Tibial artery (tissue), 4 donors: Measurements from ENCODE around the gene AMBP.

Experiments used
- DNase-seq, 2 donors: peaks; one replicate each; pipeline ENCODE4 v3.0.0-alpha.2; 2019
- H3K27ac ChIP-seq, 2 donors: fragments of 200-600 bp; sonication (generic) in 1 of 2; 1 replicate in 1 of 2; 2 replicates in 1 of 2; pipeline ENCODE4 v1.5.1; 2018 to 2019; ENCODE audit warnings: mild to moderate bottlenecking in 1 of 2
- H3K27me3 ChIP-seq, 2 donors: fragments of 200-600 bp; sonication (generic) in 1 of 2; one replicate each; pipeline versions ENCODE4 v1.5.1 to v1.6.0; 2016 to 2019
- H3K36me3 ChIP-seq, 3 donors: fragments of 200-600 bp; sonication (generic) in 2 of 3; one replicate each; pipeline ENCODE4 v1.5.1; 2016 to 2019; ENCODE audit warnings: mild to moderate bottlenecking in 2 of 3
- H3K4me1 ChIP-seq, 4 donors: fragments of 200-600 bp; sonication (generic) in 2 of 4; 1 replicate in 3 of 4; 2 replicates in 1 of 4; pipeline ENCODE4 v1.5.1; 2016 to 2019
- H3K4me3 ChIP-seq, 2 donors: fragments of 200-600 bp; sonication (generic) in 1 of 2; 1 replicate in 1 of 2; 2 replicates in 1 of 2; pipeline ENCODE4 v1.5.1; 2018 to 2019; ENCODE audit warnings: mild to moderate bottlenecking in 2 of 2
- H3K9me3 ChIP-seq, 3 donors: fragments of 200-600 bp; sonication (generic) in 1 of 3; one replicate each; pipeline ENCODE4 v1.5.1; 2016 to 2019
- CTCF ChIP-seq, 2 experiments: fragments of 200-600 bp in 1 of 2; fragments of 450-650 bp in 1 of 2; IDR thresholded peaks; one replicate each; pipeline ENCODE4 v1.5.1; 2017 to 2019; ENCODE audit warnings: antibody characterized with exemption in 2 of 2, mild to moderate bottlenecking in 1 of 2, moderate library complexity in 1 of 2
- intact Hi-C: fragments of 100-400 bp; cut with DNase I; formaldehyde crosslinking; loops from one replicate; pipeline ENCODE4 v1.15.0; 2023; ENCODE audit warnings: low total_unique reads

AMBP gene

GRCh38 chr9:114031948-114032840 lies 45.9 kb downstream of the AMBP start:
- no peak overlapping the region for H3K27ac ChIP-seq
- H3K36me3 ChIP-seq, result peaks cover 24 to 91% (median 33%) of the 10 kb centered on the region in 3 donors
- intact Hi-C loops, result loop anchor here (5.0 kb wide), 3 partner anchors 220 to 350 kb away; no protein-coding TSS in a partner anchor
- no peaks in the 10 kb centered on the region for H3K27me3 ChIP-seq
- DNase-seq, result peak; percentile 7 to 58
- H3K4me1 ChIP-seq, result peaks cover 0 to 22% (median 4%) of the 10 kb centered on the region in 4 donors
- no peak overlapping the region for H3K4me3 ChIP-seq
- peaks cover 0 to 6% (median 0%) of the 10 kb centered on the region in 3 donors for H3K9me3 ChIP-seq
- TF ChIP-seq CTCF (IDR thresholded peaks at IDR 0.05), result no peak

- peak in 1 of 2 donors; percentile 39 for DNase-seq
- no peaks in the 10 kb centered on the region for H3K9me3 ChIP-seq
- TF ChIP-seq CTCF (IDR thresholded peaks at IDR 0.05), result no peak
- intact Hi-C loops, result loop anchor here (5.0 kb wide), 3 partner anchors 219 to 349 kb away; no protein-coding TSS in a partner anchor
- no peaks in the 10 kb centered on the region for H3K27me3 ChIP-seq
- peaks cover 0 to 22% (median 4%) of the 10 kb centered on the region in 4 donors for H3K4me1 ChIP-seq
- H3K36me3 ChIP-seq, result peaks cover 14 to 84% (median 27%) of the 10 kb centered on the region in 3 donors
- H3K4me3 ChIP-seq, result no peak overlapping the region
- no peak overlapping the region for H3K27ac ChIP-seq
Measured at GRCh38 chr9:114031037-114031630, 47.0 kb downstream of the AMBP start.

GRCh38 chr9:114030364-114030763 lies 47.7 kb downstream of the AMBP start:
- Histone ChIP-seq H3K4me3 (no peak overlapping the region), H3K9me3 (no peaks in the 10 kb centered on the region), H3K27me3 (no peaks in the 10 kb centered on the region), H3K4me1 (peaks cover 0 to 22% (median 4%) of the 10 kb centered on the region in 4 donors), H3K36me3 (peaks cover 10 to 76% (median 31%) of the 10 kb centered on the region in 3 donors), H3K27ac (no peak overlapping the region)
- intact Hi-C loops, result loop anchor here (5.0 kb wide), 3 partner anchors 218 to 348 kb away; no protein-coding TSS in a partner anchor
- DNase-seq, result peak; percentile 16 to 45
- TF ChIP-seq CTCF (IDR thresholded peaks at IDR 0.05), result no peak

- no peak overlapping the region for H3K27ac ChIP-seq
- H3K27me3 ChIP-seq, result no peaks in the 10 kb centered on the region
- peaks cover 0 to 15% (median 4%) of the 10 kb centered on the region in 4 donors for H3K4me1 ChIP-seq
- TF ChIP-seq CTCF (IDR thresholded peaks at IDR 0.05), result no peak
- H3K36me3 ChIP-seq, result peaks cover 11 to 68% (median 39%) of the 10 kb centered on the region in 3 donors
- no peak overlapping the region for H3K4me3 ChIP-seq
- intact Hi-C loops, result loop anchor here (5.0 kb wide), 3 partner anchors 217 to 347 kb away; no protein-coding TSS in a partner anchor
- no peaks in the 10 kb centered on the region for H3K9me3 ChIP-seq
- DNase-seq, result peak in 1 of 2 donors; percentile 13
Measured at GRCh38 chr9:114029311-114030170, 48.6 kb downstream of the AMBP start.

- peak in 1 of 2 donors; percentile 58 for DNase-seq
- Histone ChIP-seq H3K4me3 (no peak overlapping the region), H3K36me3 (peaks cover 17 to 60% (median 39%) of the 10 kb centered on the region in 3 donors), H3K4me1 (peaks cover 0 to 14% (median 4%) of the 10 kb centered on the region in 4 donors), H3K27me3 (no peaks in the 10 kb centered on the region), H3K27ac (no peak overlapping the region), H3K9me3 (peaks cover 0 to 4% (median 0%) of the 10 kb centered on the region in 3 donors)
- intact Hi-C loops, result no loop called here
- no peak for TF ChIP-seq CTCF (IDR thresholded peaks at IDR 0.05)
Measured at GRCh38 chr9:114028646-114029045, 49.5 kb downstream of the AMBP start.
